GM18867 (cell line): ENCODE data around the gene USP34.
"Not testable (repeated sequence)": the region's sequence is repeated elsewhere in the genome, so short reads cannot be mapped to it uniquely, and the experiment has no call there.

Experiments used
- ATAC-seq: cut with Tn5 transposase; IDR thresholded peaks from one replicate; pipeline ENCODE4 v1.9.1; 2021; ENCODE audit warnings: mild to moderate bottlenecking, moderate library complexity; ENCODE audit not compliant: unreplicated experiment

Gene USP34, protein sequence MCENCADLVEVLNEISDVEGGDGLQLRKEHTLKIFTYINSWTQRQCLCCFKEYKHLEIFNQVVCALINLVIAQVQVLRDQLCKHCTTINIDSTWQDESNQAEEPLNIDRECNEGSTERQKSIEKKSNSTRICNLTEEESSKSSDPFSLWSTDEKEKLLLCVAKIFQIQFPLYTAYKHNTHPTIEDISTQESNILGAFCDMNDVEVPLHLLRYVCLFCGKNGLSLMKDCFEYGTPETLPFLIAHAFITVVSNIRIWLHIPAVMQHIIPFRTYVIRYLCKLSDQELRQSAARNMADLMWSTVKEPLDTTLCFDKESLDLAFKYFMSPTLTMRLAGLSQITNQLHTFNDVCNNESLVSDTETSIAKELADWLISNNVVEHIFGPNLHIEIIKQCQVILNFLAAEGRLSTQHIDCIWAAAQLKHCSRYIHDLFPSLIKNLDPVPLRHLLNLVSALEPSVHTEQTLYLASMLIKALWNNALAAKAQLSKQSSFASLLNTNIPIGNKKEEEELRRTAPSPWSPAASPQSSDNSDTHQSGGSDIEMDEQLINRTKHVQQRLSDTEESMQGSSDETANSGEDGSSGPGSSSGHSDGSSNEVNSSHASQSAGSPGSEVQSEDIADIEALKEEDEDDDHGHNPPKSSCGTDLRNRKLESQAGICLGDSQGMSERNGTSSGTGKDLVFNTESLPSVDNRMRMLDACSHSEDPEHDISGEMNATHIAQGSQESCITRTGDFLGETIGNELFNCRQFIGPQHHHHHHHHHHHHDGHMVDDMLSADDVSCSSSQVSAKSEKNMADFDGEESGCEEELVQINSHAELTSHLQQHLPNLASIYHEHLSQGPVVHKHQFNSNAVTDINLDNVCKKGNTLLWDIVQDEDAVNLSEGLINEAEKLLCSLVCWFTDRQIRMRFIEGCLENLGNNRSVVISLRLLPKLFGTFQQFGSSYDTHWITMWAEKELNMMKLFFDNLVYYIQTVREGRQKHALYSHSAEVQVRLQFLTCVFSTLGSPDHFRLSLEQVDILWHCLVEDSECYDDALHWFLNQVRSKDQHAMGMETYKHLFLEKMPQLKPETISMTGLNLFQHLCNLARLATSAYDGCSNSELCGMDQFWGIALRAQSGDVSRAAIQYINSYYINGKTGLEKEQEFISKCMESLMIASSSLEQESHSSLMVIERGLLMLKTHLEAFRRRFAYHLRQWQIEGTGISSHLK (N-terminal part only)

DNA sequence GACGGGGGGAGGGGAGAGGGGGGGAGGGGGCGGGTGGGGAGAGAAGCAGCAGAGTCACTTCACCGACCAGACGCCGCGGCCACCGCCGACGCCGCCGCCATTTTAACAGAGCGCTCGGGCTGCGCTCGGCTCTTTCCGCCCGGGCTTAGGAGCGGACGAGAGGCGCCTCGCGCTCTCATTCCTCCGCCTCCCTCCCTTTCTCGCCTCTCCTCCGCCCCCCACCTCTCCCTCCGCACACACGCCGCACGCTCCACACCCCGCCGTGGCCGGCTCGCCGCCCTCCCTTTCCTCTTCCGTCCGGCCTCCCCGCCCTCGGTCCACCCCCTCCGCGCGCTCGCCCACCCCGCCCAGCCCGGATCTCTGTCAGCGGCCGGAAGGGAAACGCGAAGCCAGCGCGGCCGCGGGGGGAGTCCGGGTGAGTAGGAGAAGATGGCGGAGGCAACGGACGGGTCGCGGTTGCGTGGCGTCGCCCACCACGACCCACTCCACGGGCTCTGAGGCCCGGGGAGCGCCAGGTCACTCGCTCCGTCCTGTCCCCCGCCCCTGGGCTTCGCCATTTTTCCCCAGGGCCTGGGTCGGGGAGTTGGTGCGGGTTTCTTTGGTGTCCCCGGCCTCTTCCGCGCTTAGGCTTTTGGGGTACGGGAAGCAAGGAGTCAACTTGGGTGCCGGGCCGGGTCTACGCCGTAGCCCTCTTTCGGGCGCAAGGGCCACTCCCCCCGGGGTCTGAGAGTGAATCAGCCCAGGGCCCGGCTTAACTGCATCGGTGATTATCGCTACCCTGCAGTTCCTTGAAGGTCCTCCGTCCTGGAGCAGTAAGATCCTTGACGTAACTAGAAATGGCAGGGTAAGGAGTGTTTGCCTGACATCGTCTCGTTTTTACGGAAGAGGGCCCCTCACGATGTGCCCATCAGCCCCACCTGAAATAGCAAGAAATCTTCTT, at the start of gene USP34:
TSS of gene USP34 (minus strand) at position 123 of the 940 bp plus-strand sequence. CDS start 395 bp downstream, outside the sequence.
- ATAC-seq = peak; percentile 80

DNA sequence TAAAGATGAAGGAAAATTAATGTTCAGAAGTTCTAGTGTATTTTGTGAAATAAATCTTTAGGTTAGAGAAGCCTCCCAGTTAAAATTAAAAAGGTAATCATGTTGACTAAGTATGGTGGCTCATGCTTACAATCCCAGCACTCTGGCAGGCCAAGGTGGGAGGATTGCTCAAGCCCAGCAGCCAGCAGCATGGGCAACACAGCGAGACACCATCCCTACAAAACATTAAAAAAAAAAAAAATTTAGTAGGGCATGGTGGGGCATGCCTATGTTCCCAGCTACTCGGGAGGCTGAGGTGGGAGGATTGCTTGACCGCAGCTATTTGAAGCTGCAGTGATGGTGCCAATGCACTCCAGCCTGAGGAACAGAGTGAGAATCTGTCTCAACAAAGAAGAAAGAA, 49.4 kb upstream of the USP34 start:
- no peak for ATAC-seq

DNA sequence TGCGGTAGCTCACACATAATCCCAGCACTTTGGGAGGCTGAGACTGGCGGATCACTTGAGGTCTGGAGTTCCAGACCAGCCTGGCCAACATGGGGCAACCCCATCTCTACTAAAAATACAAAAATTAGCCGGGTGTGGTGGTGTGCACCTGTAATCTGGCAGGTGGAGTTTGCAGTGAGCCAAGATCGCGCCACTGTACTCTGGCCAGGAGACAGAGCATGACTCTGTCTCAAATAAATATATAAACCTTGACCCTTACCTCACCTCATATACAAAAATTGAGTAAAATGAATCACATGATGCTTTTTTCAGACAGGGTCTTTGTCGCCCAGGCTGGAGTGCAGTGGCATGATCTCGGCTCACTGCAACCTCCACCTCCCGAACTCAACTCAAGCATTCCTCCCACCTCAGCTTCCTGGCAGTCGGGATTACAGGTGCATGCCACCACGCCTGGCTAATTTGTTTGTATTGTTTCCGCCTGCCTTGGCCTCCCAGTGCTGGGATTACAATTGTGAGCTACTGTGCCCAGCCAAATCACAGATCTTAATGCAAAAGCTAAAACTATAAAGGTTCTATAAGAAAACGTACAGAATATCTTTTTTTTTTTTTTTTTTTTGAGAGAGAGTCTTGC, 42.0 kb upstream of the USP34 start:
- ATAC-seq = no peak

DNA sequence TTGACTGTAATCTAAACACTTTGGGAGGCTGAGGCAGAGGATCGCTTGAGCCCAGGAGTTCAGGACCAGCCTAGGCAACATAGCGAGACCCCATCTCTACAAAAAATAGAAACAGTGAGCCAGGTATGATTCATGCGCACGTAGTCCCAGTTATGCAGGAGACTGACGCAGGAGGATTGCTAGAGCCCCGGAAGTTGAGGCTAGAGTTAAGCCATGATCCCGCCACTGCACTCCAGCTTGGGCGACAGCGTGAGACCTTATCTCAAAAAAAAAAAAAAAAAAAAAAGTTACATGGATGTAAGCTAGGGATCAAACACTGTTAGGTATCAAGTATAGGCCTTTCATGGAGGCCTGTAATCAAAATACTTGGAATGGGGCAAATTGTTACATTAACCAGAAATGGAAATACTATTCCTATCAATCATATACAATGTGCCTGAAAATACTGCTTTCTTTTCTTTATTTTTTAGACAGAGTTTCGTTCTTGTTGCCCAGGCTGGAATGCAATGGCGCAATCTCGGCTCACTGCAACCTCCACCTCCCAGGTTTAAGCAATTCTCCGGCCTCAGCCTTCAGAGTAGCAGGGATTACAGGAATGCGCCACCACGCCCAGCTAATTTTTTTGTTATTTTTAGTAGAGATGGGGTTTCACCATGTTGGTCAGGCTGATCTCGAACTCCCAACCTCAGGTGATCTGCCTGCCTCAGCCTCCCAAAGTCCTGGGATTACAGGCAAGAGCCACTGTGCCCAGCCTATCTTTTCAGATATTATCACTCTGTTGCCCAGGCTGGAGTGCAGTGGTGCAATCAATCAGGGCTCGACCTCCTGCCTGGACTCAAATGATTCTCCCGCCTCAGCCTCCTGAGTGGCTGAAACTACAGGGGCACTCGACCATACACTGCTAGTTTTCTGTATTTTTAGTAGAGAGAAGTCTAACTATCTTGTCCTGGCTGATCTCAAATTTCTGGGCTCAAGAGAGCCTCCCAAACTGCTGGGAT, 40.1 kb upstream of the USP34 start:
- ATAC-seq = no peak

DNA sequence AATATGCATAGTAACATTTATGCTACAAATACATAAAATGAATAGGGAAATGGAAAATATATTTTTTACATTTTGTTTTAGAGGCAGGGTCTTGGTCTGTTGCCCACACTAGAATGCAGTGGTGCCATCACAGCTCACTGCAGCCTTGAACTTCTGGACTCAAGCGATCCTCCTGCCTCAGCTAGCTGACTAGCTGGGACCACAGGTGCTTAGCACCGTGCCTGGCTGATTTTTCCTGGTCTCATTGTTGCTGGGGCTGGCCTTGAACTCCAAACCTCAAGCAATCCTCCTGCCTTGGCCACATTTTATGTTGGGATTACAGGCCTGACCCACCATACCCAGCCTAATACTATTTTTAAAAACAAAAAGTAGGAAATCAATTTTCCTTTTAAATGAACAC, 34.1 kb upstream of the USP34 start:
- ATAC-seq = no peak

DNA sequence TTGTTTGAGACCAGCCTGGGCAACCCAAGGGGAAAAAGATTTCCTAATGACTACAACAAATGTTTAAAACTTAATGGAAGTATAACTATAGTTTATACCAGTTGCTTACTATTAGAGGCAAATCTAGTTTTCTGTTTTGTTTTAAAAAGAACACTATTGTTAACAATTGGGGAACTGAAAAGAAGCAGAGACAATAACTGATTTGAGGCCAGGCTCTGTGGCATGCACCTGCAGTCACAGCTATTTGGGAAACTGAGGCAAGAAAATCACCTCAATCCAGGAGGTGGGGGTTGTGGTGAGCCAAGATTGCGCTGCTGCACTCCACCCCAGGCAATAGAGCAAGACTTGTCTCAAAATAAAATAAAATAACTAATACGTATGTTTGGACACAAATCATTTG, 28.2 kb upstream of the USP34 start:
- no peak for ATAC-seq

DNA sequence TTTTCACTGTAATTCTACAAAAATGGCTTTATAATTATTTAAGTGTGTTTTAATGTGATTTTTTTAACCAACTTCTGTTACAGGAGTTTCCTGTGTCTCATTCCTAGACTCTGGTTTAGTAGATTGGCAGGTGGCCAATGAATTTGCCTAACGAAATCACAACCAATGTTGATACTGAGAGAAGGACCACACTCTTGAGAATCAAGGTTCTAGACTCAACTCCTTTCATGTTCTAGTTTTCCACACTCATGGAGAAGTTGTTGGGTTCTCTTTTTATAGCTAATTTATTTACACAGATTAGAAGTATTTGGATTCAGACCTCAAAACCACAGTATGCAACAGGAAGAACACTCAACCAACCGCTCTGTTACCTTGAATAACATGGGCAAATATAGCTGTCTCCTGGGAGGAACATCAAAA, 22.6 kb upstream of the USP34 start:
- no peak for ATAC-seq

DNA sequence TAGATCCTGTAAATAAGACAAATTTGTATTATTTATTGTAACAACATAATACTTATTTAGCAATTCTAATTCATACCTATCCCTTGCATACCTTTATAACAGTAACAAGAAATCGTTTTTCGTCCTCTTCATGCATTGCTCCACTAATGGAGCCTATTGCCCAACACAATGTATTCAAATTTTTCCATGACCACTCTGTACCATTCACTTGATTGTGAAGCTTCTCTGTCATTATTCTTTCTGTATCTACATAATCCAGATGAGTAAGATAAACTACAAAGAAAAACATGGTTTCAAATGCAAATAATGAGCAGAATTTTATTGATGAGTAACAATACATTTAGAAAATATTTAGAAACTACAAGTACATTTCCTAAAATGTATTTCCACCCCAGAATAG, 21.6 kb upstream of the USP34 start:
- no peak for ATAC-seq

DNA sequence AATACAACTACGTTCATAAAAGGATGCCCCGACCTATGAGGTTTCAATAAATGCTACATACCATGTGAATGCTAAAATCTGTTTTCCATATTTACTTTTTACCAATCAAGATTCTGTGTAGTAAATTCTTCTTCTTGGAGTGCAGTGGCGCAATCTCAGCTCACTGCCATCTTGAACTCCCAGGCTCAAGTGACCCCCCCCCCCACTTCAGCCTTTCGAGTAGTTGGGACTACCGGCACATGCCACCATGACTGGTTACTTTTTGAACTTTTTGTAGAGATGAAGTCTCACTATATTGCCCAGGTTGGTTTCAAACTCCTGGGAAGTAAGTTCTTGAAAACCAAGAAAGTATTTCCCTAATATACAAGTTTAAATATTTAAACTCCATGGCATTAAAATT, 14.4 kb upstream of the USP34 start:
- ATAC-seq = no peak

DNA sequence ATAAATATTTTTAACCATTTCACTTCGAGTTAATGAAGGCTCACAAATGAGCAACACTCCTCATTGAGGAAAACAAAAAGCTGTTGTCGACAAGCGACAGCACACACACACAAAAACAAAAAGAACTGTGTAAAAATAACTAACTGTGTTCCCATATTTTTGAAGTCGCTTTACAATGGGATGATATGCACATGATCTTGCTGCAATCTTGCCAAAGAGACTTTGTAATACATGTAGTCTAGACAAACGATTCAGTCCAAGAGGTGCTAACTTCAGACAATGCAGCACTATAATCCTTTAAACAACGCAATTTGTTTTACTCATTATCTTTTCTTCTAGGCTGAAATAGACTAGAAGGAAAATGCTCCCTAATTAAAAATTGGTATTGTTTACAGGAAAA, 7.2 kb upstream of the USP34 start:
- ATAC-seq = no peak

DNA sequence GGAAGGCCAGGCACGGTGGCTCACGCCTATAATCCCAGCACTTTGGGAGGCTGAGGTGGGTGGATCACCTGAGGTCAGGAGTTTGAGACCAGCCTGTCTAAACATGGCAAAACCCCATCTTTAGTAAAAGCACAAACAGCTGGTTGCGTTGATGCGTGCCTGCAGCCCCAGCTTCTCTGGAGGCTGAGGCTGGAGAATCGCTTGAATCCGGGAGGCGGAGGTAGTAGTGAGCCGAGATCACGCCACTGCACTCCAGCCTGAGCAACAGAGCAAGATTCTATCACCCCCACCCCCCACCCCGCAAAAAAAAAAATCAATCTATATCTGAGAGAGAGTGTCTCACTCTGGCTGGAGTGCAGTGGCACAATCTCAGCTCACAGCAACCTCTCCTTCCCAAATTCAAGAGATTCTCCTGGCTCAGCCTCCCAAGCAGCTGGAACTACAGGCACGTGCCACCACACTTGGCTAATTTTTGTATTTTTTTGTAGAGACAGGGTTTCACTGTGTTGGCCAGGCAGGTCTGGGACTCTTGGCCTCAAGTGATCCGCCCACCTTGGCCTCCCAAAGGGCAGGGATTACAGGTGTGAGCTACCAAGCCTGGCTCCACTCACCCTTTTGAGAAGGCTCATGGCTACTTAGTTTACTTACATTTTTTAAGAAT, 6.2 kb upstream of the USP34 start:
- not testable (repeated sequence) for ATAC-seq

DNA sequence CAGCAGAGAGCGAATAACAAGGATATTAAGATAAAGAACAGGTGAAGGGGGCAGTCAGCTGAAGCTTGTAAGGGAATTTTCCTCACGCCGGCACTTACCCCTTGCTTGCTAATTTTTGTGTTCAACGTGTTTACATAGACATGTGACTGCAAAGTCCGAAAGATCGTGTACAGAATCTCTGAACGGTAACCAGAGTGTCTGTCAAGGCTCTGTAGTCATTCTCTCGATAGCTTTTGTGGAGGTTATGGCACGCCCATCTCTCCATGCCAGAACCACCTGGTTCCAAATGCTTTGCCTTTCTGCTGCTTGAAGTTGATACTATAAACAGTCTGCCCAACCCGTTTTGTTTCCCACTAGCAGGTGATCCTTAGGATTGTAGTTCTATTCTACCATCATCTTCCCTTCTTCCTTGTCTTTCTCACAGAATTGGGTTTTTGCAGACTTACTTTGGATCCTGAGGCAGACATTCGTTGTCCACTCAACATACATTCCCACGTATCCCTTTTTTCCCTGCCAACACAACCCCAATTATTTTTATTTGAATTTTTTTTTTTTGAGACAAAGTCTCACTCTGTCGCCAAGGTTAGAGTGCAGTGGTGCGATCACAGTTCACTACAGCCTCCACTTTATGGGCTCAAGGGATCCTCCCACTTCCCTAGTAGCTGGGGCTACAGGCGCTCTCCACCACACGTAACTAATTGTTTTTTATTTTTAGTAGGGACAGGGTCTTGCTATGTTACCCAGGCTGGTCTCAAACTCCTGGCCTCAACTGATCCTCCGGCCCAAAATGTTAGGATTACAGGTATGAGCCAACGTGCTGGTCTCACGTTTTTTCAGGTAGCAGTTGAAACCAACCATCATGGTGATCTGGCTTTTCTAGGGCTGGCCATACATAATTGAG, 1.3 kb upstream of the USP34 start:
- ATAC-seq = no peak

DNA sequence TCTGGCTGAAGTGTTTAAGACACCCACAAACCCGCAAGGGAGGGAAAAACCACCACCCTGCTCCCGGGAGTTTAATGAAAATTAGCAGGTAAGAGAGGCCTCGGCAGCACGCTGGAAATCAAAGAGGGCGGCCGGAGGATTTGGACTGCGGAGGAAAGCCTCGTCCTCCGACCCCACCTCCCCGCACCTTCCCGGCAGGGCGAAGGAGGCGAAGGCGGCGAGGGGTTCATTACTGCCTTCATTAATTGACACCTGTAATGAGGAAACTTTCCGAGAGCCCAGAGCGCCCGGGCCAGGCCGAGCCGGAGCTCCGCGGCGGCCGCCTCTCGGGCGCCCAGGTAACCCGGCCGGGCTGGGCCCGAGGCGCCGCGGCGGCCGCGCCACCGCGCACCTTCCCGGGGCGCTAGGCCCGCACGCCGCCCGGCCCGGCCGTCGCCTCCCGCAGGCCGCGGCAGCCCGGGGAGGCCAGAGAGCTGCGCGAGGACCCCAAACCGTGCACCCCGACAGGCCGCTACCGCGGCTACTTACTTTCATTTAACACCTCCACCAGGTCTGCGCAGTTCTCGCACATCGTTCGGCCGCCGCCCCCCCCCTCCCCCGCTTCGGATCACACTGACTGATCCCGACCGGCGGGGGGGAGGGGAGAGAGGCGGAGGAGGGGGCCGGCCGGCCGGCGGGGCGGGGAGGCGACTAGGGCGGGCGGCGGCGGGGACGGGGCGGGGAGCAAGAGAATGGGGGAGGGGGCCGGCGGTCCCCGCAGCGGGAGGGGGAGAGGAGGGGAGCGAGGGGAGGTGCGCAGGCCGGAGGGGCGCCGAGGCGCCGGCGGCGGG, 550 bp downstream of the USP34 start:
- ATAC-seq = peak; percentile 38

DNA sequence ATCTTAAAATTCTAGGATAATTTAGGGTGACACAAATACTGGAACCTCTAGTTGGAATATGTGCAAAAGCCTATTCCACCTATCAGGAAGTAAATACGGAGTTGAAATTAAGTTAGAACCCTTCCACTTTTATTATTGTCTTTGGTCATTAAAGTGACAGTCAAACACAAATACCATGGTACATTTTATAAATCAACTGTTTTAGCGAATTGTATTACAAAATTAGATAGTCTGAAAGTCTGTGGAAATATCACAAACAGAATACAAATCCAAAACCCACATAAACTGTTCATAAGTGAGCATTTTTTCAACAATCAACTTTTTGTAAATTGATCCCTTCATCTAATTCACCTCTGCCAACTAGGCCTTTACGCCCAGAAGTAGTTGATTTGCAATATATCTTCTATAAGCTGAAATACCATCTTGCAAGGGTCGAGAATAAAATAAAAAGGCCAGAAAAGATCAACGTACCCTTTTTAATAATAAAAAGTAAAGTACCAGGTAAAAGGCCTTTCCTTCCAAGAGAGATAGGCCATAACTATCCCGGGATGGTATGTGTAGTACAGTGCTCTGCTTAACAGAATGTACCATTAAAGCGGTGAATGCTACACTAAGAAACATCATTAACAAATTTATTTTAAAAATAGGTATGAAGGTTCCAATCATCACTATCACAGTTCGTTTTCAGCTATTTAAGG, 1.3 kb downstream of the USP34 start:
- no peak for ATAC-seq

DNA sequence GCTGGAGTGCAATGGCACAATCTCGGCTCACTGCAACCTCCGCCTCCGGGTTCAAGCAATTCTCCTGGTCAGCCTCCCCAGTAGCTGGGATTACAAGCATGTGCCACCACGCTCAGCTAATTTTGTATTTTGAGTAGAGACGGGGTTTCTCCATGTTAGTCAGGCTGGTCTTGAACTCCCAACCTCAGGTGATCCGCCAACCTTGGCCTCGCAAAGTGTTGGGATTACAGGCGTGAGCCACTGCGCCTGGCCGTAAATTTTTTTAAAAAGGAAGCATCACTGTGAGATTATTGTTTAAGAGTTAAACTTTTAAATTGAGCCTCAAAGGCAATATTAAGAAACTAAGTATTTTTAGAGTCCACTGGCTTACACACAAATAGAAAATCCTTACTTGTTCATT, 2.7 kb downstream of the USP34 start:
- ATAC-seq = not testable (repeated sequence)
